Measurements from ENCODE around the gene FRZB.

The FRZB gene

GRCh38 chr2:182784058-182784706, 82.3 kb downstream of the FRZB start:
- DNase-seq, result no peak
